K562 (cell line): ENCODE results near the gene KXD1. TPM values are rescaled to one million over a fixed set of nuclear protein-coding genes. Genes with fewer than 3 reads are reported as not detected.

Source experiments
- ATAC-seq: fragments of 200-7000 bp; cut with Tn5 transposase; 3 replicates; pipeline ENCODE4 v1.9.1; 2020; ENCODE audit warnings: moderate library complexity
- BruUV-seq: library from RNA; stranded (reverse); fragments of 400-500 nt; replicated peaks from 2 replicates; lab custom pipeline; 2021; lab: Mats Ljungman, UMichigan
- CTCF ChIA-PET: fragments of 300-600 bp; formaldehyde crosslinking; extraction: SDS; loops from one replicate; lab custom pipeline; 2021; ENCODE audit warnings: low intra/inter-chr PET ratio; lab: Yijun Ruan, JAX
- POLR2A ChIA-PET: fragments of 300-600, 350-650 bp; sonication (Branson Sonifier 250); formaldehyde crosslinking; extraction: SDS; loops from one replicate; lab custom pipeline; 2021; ENCODE audit warnings: antibody characterized with exemption, inconsistent platforms; lab: Yijun Ruan, JAX
- DNase-seq, 4 experiments: peaks; one replicate each; pipeline versions ENCODE4 v3.0.0 to v3.0.0-alpha.2; 2011 to 2018; ENCODE audit warnings: low spot score in 3 of 4, mixed read lengths in 3 of 4; ENCODE audit errors: extremely low read depth in 1 of 4
- FAIRE-seq: peaks from 2 replicates; lab custom pipeline; 2011; peaks lifted over from hg19 to GRCh38; lab: Jason Lieb, UNC
- H2AFZ ChIP-seq: 2 replicates; pipeline ENCODE4 v1.6.0; 2011; ENCODE audit warnings: low read depth, low read length, control low read depth, inconsistent platforms
- H3K27ac ChIP-seq: fragments of 200-600 bp; 3 replicates; pipeline ENCODE4 v1.8.0; 2011; ENCODE audit warnings: low read depth, mild to moderate bottlenecking, control low read depth, inconsistent platforms, low read length, moderate library complexity, mixed read lengths; ENCODE audit errors: extremely low read depth
- H3K27me3 ChIP-seq, 2 experiments: fragments of 300-600 bp in 1 of 2; 2 replicates in 1 of 2; 3 replicates in 1 of 2; pipeline versions ENCODE4 v1.6.0 to v1.8.0; 2011; ENCODE audit warnings: inconsistent platforms in 2 of 2, low read length in 2 of 2, mild to moderate bottlenecking in 1 of 2, mixed read lengths in 1 of 2, moderate library complexity in 1 of 2; ENCODE audit not compliant: control insufficient read depth in 2 of 2, insufficient read depth in 2 of 2
- H3K36me3 ChIP-seq: fragments of 300-600 bp; 3 replicates; pipeline ENCODE4 v1.8.0; 2011; ENCODE audit warnings: mild to moderate bottlenecking, low read length, inconsistent platforms; ENCODE audit not compliant: control insufficient read depth, insufficient read depth
- H3K4me1 ChIP-seq, 2 experiments: fragments of 200-600 bp in 1 of 2; replicated peaks in 1 of 2; 2 replicates in 1 of 2; 3 replicates in 1 of 2; pipeline versions ENCODE4 v1.5.1 to v1.8.0; 2011; ENCODE audit warnings: inconsistent platforms in 2 of 2, low read length in 2 of 2, mild to moderate bottlenecking in 1 of 2, mixed read lengths in 1 of 2, moderate library complexity in 1 of 2; ENCODE audit not compliant: control insufficient read depth in 2 of 2, insufficient read depth in 2 of 2
- H3K4me2 ChIP-seq: 2 replicates; pipeline ENCODE4 v1.6.1; 2011; ENCODE audit warnings: low read length, control low read depth, inconsistent platforms, mixed read lengths; ENCODE audit not compliant: insufficient read depth
- H3K4me3 ChIP-seq: fragments of 200-600 bp; sonication (generic), shearing (Covaris generic); 2 replicates; pipeline ENCODE4 v1.5.1; 2016; ENCODE audit warnings: control low read depth, inconsistent platforms
- H3K79me2 ChIP-seq: fragments of 200-600 bp; 3 replicates; pipeline ENCODE4 v1.8.0; 2011; ENCODE audit warnings: low read length, inconsistent platforms; ENCODE audit not compliant: control insufficient read depth, insufficient read depth
- H3K9ac ChIP-seq, 2 experiments: 2 replicates each; pipeline versions ENCODE4 v1.6.0 to v1.6.1; 2011; ENCODE audit warnings: low read depth in 2 of 2, low read length in 2 of 2, control low read depth in 1 of 2, inconsistent platforms in 1 of 2, mild to moderate bottlenecking in 1 of 2, mixed read lengths in 1 of 2; ENCODE audit not compliant: insufficient read depth in 1 of 2
- H3K9me1 ChIP-seq: one replicate; pipeline ENCODE4 v1.6.0; 2011; ENCODE audit warnings: inconsistent platforms, mild to moderate bottlenecking, low read length, moderate library complexity; ENCODE audit not compliant: control insufficient read depth, insufficient read depth
- H3K9me3 ChIP-seq: replicated peaks from 2 replicates; pipeline ENCODE4 v1.5.1; 2011; ENCODE audit warnings: low read depth, low read length, inconsistent platforms; ENCODE audit not compliant: control insufficient read depth, insufficient read depth
- H4K20me1 ChIP-seq: replicated peaks from 2 replicates; pipeline ENCODE4 v1.6.1; 2011; ENCODE audit warnings: low read length, inconsistent platforms, mixed read lengths; ENCODE audit not compliant: control insufficient read depth, insufficient read depth
- BCOR ChIP-seq: fragments of 450-650 bp; IDR thresholded peaks from 2 replicates; pipeline ENCODE4 v1.6.1; 2016
- MAZ ChIP-seq, 2 experiments: fragments of 450-650 bp in 1 of 2; sonication (generic) in 1 of 2; formaldehyde crosslinking; IDR thresholded peaks in 1 of 2; conservative IDR thresholded peaks in 1 of 2; 2 replicates each; pipeline versions ENCODE4 v1.4.0 to v1.5.0; 2020; ENCODE audit warnings: mild to moderate bottlenecking in 1 of 2, missing genetic modification reagents in 1 of 2
- MIER1 ChIP-seq: fragments of 450-650 bp; IDR thresholded peaks from 2 replicates; pipeline ENCODE4 v1.6.1; 2016; ENCODE audit warnings: antibody characterized with exemption, mild to moderate bottlenecking, low read depth
- PCBP1 ChIP-seq: fragments of 200-400 bp; formaldehyde crosslinking; IDR thresholded peaks from 2 replicates; pipeline ENCODE4 v1.6.1; 2018; ENCODE audit warnings: mild to moderate bottlenecking, low read depth, low read length; ENCODE audit not compliant: poor library complexity, severe bottlenecking
- POLR3G ChIP-seq: IDR thresholded peaks from 2 replicates; pipeline ENCODE4 v1.6.1; 2011; ENCODE audit not compliant: insufficient read length, insufficient replicate concordance; ENCODE audit errors: extremely low read depth
- RERE ChIP-seq: sonication (generic); formaldehyde crosslinking; IDR thresholded peaks from 2 replicates; pipeline ENCODE4 v1.8.0; 2023; ENCODE audit warnings: missing genetic modification reagents, mild to moderate bottlenecking, borderline replicate concordance
- WGBS: fragments of 100-300 bp; shearing (Covaris generic); methylation state at CpG from one replicate; pipeline ENCODE4 v1.1.6; 2016; ENCODE audit warnings: low coverage, mixed read lengths; ENCODE audit not compliant: insufficient coverage; ENCODE audit errors: missing lambda C conversion rate; 5-methylcytosine and 5-hydroxymethylcytosine counted together
- in situ Hi-C: fragments of 300-500 bp; cut with MboI; formaldehyde crosslinking; loops from 4 replicates; pipeline ENCODE4 v1.15.0; 2018; ENCODE audit warnings: inconsistent platforms, mixed read lengths
- intact Hi-C: fragments of 100-400 bp; cut with micrococcal nuclease; formaldehyde crosslinking; loops from 2 replicates; pipeline ENCODE4 v1.14.2; 2022
- polyA plus RNA-seq, 8 experiments: library from polyadenylated mRNA; depleted of rRNA in 4 of 8; stranded (reverse) in 5 of 8; unstranded in 3 of 8; fragments of >200 nt; fragmentation: Nextera tagmentation in 2 of 8; fragmentation: Illumina TruSeq in 1 of 8; extraction: Ambion mirVana in 2 of 8; extraction: Trizol in 1 of 8; gene quantifications; 2 replicates each; pipeline versions ENCODE4 v1.2.1 to v1.2.3, GENCODE V29; 2011 to 2014; ENCODE audit warnings: inconsistent platforms in 1 of 8, missing spikeins in 1 of 8
- total RNA-seq, 7 experiments: library from RNA; depleted of rRNA in 6 of 7; stranded (reverse); fragments of >200 nt in 6 of 7; fragmentation: Illumina TruSeq in 2 of 7; extraction: Trizol in 2 of 7; gene quantifications; 2 replicates each; pipeline versions ENCODE4 v1.2.1 to v1.2.3, GENCODE V29; 2011 to 2021; ENCODE audit warnings: low replicate concordance in 1 of 7

The KXD1 gene
- total and polyA plus RNA-seq, 9 of the 15 experiments (the other 6 are each of a cell fraction or from before 2014, with no cell fraction given) = 21.9 to 210 (median 118) TPM

- H3K9ac ChIP-seq = no peak overlapping the region
- intact Hi-C loops = no loop called here
- POLR2A ChIA-PET = no interaction called here
- in situ Hi-C loops = no loop called here
- no peak overlapping the region for H2AFZ ChIP-seq
- DNase-seq (no peak), ATAC-seq (no peak), FAIRE-seq (no peak)
- peaks cover 23 to 49% of the 10 kb centered on the region in 2 experiments for H3K27me3 ChIP-seq
- BruUV-seq = no TSS peak
- no peak overlapping the region for H3K4me2 ChIP-seq
- CTCF ChIA-PET = no interaction called here
- H4K20me1 ChIP-seq = peaks cover 22% of the 10 kb centered on the region
- H3K9me3 ChIP-seq = no peaks in the 10 kb centered on the region
- H3K4me3 ChIP-seq = no peak overlapping the region
- H3K4me1 ChIP-seq = peaks cover 0 to 43% of the 10 kb centered on the region in 2 experiments; a peak in 2 of 5 replicates
- H3K9me1 ChIP-seq = no peaks in the 10 kb centered on the region
- 9% methylated on average over 9 of the region's 10 CpGs for WGBS
- no peaks in the 10 kb centered on the region for H3K36me3 ChIP-seq
- no peak for TF ChIP-seq BCOR
- TF ChIP-seq MAZ (CRISPR knock-in tag; conservative IDR thresholded peaks at IDR 0.05 in 1 of 2, IDR thresholded peaks at IDR 0.05 in 1 of 2) = no peak
- TF ChIP-seq MIER1 = no peak
- no peak for TF ChIP-seq RERE
- TF ChIP-seq POLR3G = no peak
- no peak for TF ChIP-seq PCBP1
- H3K27ac ChIP-seq = no peak overlapping the region
- H3K79me2 ChIP-seq = no peaks in the 10 kb centered on the region
Measured at GRCh38 chr19:18604820-18605159, 47.1 kb downstream of the KXD1 start.
